GM21786 (cell line): ENCODE measurements around the gene MMP24.

ENCODE experiments used
- ATAC-seq: cut with Tn5 transposase; IDR thresholded peaks from one replicate; pipeline ENCODE4 v1.9.1; 2021; ENCODE audit not compliant: unreplicated experiment

MMP24 gene

DNA sequence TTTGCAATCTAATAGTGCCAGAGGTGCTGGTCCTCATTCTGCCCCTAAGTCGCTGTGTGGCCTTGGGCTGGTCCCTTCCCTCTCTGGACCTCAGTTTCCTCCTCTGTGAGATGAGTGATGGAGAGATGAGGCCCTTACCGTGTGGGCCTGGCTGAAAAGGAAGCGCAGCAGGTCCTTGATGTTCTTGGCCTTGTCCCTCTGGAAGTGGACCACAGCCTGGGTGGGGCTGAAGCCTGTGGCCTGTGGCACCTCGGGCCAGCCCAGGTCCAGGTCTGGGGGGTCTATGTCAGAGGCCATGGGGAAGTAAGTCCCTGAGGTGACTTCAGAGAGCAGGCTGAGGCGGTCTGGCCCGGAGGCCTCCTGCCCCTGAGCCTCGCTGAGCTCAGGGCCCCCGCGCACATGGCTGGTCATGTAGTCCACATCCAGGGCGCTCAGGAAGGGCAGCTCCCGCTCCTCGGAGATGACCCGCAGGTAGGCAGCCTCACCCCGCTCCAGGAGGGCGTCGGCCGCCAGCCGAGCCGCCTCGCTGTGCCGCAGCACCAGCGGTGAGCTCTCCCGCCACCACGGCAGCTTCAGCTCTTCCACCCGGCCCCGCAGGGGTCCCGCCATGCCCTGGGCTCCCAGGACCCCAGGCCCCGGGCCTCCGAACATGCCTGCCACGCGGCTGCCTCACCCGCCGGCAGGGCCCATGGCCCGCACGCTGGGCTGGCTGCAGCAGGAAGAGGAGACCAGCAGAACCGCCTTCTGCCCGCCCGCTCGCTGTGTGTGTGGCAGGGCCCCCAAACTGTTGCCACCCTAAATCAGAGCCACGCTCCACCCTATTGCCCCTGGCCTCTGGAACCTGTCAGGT lies 65.4 kb downstream of the MMP24 start, which contains the start of gene FAM83C:
TSS of gene FAM83C (minus strand) at position 772 of the 850 bp plus-strand sequence. CDS start at position 651, 121 bp downstream.
- ATAC-seq, result no peak

DNA sequence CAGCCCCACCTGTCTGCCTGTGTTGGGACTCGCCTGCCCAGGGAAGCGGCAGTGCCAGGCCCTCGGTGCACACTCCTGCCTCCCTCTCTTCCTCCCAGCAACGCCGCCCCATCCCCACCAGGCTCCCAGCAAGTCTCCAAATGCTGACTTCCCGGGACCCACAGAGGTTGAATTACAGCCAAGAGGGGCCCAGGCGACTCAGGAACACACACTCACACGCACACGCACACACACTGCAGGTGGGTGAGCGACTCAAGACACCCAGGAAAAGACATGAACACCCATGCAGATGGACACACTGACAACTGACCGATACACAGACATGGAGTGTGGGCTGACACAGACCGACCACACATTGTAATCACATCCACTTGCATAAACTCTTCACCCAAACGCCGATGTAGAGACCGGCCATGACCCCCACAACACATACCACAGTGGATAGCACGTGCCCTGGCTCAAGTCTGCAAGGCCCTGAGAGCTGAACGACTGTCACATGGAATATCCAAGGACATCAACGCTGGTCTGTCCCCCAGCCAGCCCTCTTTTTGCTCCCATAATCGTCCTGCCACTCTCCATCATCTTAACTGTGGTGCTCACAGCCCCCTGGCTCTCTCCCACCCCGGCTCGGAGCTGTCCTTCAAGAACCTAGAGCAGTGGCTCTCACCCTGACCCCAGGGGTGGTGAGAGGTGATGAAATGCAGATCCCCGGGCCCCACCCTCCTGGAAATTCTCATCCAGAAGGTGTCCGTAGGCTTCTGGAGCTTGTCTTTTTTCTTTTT lies 66.2 kb downstream of the MMP24 start:
- ATAC-seq, result no peak

GRCh38 chr20:35293303-35294292 lies 67.1 kb downstream of the MMP24 start:
- ATAC-seq, result no peak

DNA sequence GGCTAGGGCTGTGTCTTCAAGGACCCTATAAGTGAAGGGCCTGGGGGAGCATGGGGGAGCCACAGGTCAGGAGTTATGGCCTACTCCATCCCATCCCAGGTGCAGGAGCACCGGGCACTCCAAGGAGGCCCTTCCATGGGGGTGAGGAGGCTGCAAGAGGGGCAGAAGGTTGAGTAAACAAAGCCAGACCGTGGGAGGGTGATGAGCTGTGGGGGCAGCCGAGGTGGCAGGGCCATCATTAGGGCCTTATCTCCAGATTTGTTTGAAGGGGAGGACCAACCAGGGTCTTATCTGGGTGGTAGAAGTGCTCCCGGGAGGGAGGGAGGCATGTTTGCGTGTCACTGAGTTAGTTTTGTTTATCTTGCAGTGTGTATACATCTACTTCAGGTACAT lies 67.8 kb downstream of the MMP24 start:
- ATAC-seq, result no peak

DNA sequence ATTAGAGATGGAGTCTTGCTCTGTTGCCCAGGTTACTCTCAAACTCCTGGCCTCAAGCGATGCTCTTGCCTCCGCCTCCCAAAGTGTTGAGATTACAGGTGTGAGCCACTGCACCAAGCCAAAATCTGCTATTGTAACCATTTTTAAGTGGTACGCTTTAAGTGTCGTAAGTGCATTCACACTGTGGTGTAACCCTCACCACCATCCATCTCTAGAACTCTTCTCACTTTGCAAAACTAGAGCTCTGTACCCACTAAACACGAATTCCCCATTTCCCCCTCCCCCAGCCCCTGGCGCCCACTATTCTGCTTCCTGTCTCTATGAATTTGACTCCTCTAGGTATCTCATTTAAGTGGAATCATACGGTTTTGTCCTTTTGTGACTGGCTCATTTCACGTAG lies 68.6 kb downstream of the MMP24 start:
- ATAC-seq, result no peak

DNA sequence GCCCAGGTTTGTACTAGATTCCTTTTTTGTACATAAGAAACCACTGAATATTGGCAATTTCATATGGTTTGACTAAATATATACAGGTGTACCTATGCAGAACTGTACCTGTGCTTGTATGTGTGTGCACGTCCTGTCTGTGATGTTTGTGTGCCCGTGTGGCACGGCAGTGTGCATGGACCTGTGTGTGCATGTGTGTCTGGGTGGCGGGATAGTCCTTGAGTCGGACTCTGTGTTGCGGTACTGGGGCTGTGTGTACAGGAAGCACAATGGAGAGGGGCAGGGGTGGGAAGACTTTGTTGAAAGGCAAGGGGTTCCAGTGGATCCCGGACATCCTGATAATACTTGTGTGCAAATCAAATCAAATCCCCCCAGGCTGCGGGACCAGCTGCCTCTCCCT lies 69.2 kb downstream of the MMP24 start:
- no peak for ATAC-seq

DNA sequence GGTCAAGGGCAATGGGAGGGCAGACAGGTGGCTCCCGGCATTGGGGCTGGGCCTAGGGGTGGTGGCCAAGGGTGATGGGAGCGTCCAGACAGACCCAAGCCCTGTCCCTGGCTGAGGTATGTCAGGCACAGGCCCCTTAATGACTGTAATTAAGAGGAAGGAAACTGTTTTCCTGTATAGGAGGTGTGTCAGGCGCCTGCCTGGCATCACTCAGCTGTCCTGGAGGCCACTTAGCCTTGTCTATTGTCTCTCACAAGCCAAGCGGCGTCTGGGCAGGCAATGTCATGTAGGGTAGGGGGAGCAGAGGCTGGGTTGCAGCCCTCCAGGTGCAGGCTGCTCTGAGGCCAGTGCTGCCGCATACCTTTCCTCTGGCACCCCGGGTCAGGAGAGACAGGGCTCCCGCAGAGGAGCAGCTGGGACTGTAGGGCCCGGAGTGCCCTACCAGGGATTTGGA lies 69.6 kb downstream of the MMP24 start:
- no peak for ATAC-seq

DNA sequence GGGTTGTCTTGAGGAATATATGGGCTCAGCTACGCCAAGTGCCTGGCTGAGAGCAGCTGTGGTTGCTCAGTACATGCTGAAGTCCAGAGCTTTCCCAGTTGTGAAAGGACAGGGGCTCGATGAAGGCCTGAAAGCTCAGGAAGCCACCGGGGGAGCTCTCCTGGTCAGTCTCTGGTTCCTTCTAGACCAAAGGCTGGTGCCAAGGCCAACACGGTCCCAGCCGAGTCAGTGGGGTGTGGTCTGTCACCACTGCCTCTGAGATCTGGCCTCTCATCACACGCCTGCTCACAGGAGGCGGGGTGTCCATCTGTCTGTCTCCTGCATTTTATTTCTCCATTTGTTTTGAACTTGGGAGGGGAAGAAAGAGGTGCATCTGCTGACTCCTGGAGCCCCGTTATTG lies 70.7 kb downstream of the MMP24 start:
- ATAC-seq, result no peak

- no peak for ATAC-seq
Observed at GRCh38 chr20:35297740-35298139, 71.2 kb downstream of the MMP24 start.

GRCh38 chr20:35298264-35298663 lies 71.8 kb downstream of the MMP24 start:
- no peak for ATAC-seq

GRCh38 chr20:35299780-35300179 lies 73.3 kb downstream of the MMP24 start:
- ATAC-seq, result no peak

DNA sequence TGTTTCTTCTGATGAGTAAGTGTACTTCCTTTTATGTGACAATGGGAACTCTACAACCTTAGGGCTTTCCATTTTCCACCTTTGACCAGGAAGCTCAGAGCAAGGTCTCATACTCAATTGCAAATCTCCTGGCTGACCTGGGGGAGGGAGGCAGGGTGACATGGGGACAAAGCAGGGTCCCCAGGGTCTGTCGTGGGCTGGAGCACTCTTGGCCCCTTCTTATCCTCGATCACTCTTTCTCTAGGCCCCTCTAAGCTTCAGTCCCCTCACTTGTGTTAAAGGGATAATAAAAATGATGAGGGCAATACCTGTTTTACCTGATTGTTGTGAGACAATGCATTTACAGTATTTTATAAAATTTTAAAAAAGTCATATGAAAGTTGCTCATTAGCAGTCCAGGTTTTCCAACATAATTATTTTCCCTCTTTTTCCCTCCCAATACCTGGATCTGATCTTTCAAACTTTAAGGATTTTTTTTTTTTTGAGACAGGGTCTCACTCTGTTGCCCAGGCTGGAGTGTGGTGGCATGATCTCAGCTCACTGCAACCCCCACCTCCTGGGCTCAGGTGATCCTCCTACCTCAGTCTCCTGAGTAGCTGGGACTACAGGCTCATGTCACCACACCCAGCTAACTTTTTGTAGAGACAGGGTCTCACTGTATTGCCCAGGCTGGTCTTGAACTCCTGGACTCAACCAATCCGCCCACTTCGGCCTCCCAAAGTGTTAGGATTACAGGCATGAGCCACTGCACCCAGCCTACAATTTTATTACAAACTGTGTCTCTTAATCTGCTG lies 74.2 kb downstream of the MMP24 start:
- no peak for ATAC-seq

- ATAC-seq, result no peak
Observed at GRCh38 chr20:35301426-35301825, 74.9 kb downstream of the MMP24 start.

GRCh38 chr20:35302421-35303335 lies 76.2 kb downstream of the MMP24 start:
- no peak for ATAC-seq

DNA sequence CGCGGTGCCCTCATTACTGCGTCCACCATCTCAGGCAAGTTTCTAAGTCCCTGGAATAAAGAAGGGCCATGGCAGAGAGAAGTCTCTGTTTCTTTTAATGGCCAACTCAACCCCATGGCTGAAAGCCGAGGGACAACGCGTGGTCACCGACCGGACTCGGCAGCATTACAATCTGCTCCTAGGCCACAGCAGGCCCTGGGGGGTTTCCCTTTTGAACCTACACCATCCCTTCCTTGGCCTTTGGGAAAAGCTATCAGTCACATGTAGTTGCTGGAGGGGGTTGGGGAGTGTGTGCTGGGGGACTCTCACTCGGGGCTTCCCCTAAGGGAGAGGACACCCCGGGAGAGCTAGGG lies 76.9 kb downstream of the MMP24 start:
- ATAC-seq, result no peak

- ATAC-seq, result peak; percentile 64
Observed at GRCh38 chr20:35303735-35304491, 77.4 kb downstream of the MMP24 start.

DNA sequence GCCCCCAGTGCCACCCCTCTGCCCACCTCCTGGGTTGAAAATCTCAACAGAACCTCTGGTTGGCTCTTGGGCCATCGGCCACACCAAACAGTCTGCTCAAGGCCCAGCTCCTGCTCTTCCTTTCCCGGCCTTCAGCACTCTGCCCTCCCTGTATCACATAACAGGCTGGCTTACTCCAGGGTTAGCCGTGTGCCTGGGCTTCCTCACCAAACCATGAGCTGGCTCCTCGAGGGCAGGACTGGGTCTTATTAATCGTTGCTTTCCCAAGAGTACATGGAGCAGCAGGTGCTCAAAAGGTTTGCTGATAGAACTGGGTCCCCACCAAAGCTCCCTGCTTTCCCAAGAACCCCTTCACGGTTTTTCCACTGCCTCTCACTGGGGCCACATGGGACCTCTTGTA lies 78.5 kb downstream of the MMP24 start:
- ATAC-seq, result no peak
